Fibroblast of skin of right biceps (primary cell): ENCODE measurements around the gene SMS.

Experiments used
- DNase-seq: peaks from one replicate; pipeline ENCODE4 v3.0.0-alpha.2; 2013

The SMS gene

GRCh38 chrX:22041907-22042530 is 101.5 kb downstream of the SMS start:
- DNase-seq: no peak

- DNase-seq: no peak
Observed at GRCh38 chrX:22043872-22044271, 103.4 kb downstream of the SMS start.
